Mesenchymal stem cell (in vitro differentiated cells and primary cell): ENCODE results near the gene AGPAT2.

Source experiments
- DNase-seq: peaks from one replicate; pipeline ENCODE4 v3.0.0-alpha.2; 2013
- H2AFZ ChIP-seq: one replicate; pipeline ENCODE4 v1.6.1; 2013; ENCODE audit warnings: low read depth, mild to moderate bottlenecking, control low read depth, inconsistent platforms, low read length, moderate library complexity
- H2AK5ac ChIP-seq: 2 replicates; pipeline ENCODE4 v1.6.1; 2013; ENCODE audit warnings: low read length, moderate library complexity, mild to moderate bottlenecking, inconsistent platforms; ENCODE audit not compliant: severe bottlenecking
- H2BK120ac ChIP-seq: one replicate; pipeline ENCODE4 v1.6.1; 2013; ENCODE audit warnings: low read depth, mild to moderate bottlenecking, inconsistent platforms, low read length, moderate library complexity
- H2BK12ac ChIP-seq, 2 experiments: one replicate each; pipeline ENCODE4 v1.6.1; 2013; ENCODE audit warnings: inconsistent platforms in 2 of 2, low read length in 2 of 2, mild to moderate bottlenecking in 2 of 2, moderate library complexity in 2 of 2, control low read depth in 1 of 2
- H2BK15ac ChIP-seq: one replicate; pipeline ENCODE4 v1.6.1; 2013; ENCODE audit warnings: mild to moderate bottlenecking, low read depth, inconsistent platforms; ENCODE audit not compliant: poor library complexity, severe bottlenecking
- H2BK5ac ChIP-seq: 2 replicates; pipeline ENCODE4 v1.6.1; 2013; ENCODE audit warnings: low read depth, mild to moderate bottlenecking, low read length, control low read depth, inconsistent platforms; ENCODE audit not compliant: poor library complexity, severe bottlenecking
- H3K14ac ChIP-seq, 2 experiments: one replicate each; pipeline ENCODE4 v1.6.1; 2013; ENCODE audit warnings: inconsistent platforms in 2 of 2, low read length in 2 of 2, control low read depth in 1 of 2, mild to moderate bottlenecking in 1 of 2, moderate library complexity in 1 of 2
- H3K18ac ChIP-seq, 2 experiments: one replicate each; pipeline ENCODE4 v1.6.1; 2013; ENCODE audit warnings: inconsistent platforms in 2 of 2, low read length in 2 of 2, control low read depth in 1 of 2, low read depth in 1 of 2, mild to moderate bottlenecking in 1 of 2
- H3K23ac ChIP-seq, 2 experiments: one replicate each; pipeline ENCODE4 v1.6.1; 2013; ENCODE audit warnings: inconsistent platforms in 2 of 2, low read length in 2 of 2, mild to moderate bottlenecking in 2 of 2, moderate library complexity in 2 of 2, control low read depth in 1 of 2
- H3K27ac ChIP-seq: 2 replicates; pipeline ENCODE4 v1.5.1; 2013; ENCODE audit warnings: mild to moderate bottlenecking, moderate library complexity, low read length, control low read depth, inconsistent platforms; ENCODE audit not compliant: poor library complexity, severe bottlenecking
- H3K27me3 ChIP-seq, 2 experiments: 2 replicates each; pipeline versions ENCODE4 v1.6.1 to v1.7.0; 2013; ENCODE audit warnings: low read length in 2 of 2, mild to moderate bottlenecking in 2 of 2, moderate library complexity in 2 of 2, control low read depth in 1 of 2, inconsistent platforms in 1 of 2; ENCODE audit not compliant: control insufficient read depth in 1 of 2, insufficient read depth in 1 of 2
- H3K36me3 ChIP-seq, 2 experiments: 2 replicates each; pipeline versions ENCODE4 v1.6.1 to v1.7.0; 2013; ENCODE audit warnings: low read length in 2 of 2, control low read depth in 1 of 2, inconsistent platforms in 1 of 2, low read depth in 1 of 2, mild to moderate bottlenecking in 1 of 2; ENCODE audit not compliant: insufficient read depth in 2 of 2, control insufficient read depth in 1 of 2
- H3K4ac ChIP-seq, 2 experiments: one replicate each; pipeline ENCODE4 v1.6.1; 2013; ENCODE audit warnings: inconsistent platforms in 2 of 2, low read length in 2 of 2, mild to moderate bottlenecking in 2 of 2, moderate library complexity in 2 of 2, control low read depth in 1 of 2, low read depth in 1 of 2
- H3K4me1 ChIP-seq: 2 replicates; pipeline ENCODE4 v1.6.1; 2013; ENCODE audit warnings: low read depth, low read length, control low read depth; ENCODE audit not compliant: control insufficient read depth, insufficient read depth
- H3K4me2 ChIP-seq: 2 replicates; pipeline ENCODE4 v1.6.1; 2013; ENCODE audit warnings: low read length, mild to moderate bottlenecking, inconsistent platforms; ENCODE audit not compliant: poor library complexity, severe bottlenecking
- H3K4me3 ChIP-seq, 2 experiments: 2 replicates each; pipeline versions ENCODE4 v1.5.1 to v1.7.0; 2013; ENCODE audit warnings: low read length in 2 of 2, mild to moderate bottlenecking in 2 of 2, control low read depth in 1 of 2, low read depth in 1 of 2; ENCODE audit not compliant: insufficient read depth in 1 of 2
- H3K79me1 ChIP-seq: replicated peaks from 2 replicates; pipeline ENCODE4 v1.6.1; 2013; ENCODE audit warnings: mild to moderate bottlenecking, control low read depth, low read length, inconsistent platforms; ENCODE audit not compliant: poor library complexity, severe bottlenecking
- H3K9ac ChIP-seq: 2 replicates; pipeline ENCODE4 v1.7.0; 2013; ENCODE audit warnings: mild to moderate bottlenecking, low read length, moderate library complexity
- H3K9me3 ChIP-seq: 2 replicates; pipeline ENCODE4 v1.7.0; 2013; ENCODE audit warnings: mild to moderate bottlenecking, low read length; ENCODE audit not compliant: control insufficient read depth
- H4K8ac ChIP-seq: one replicate; pipeline ENCODE4 v1.6.1; 2013; ENCODE audit warnings: inconsistent platforms, mild to moderate bottlenecking, low read length, moderate library complexity
- H4K91ac ChIP-seq: one replicate; pipeline ENCODE4 v1.6.1; 2013; ENCODE audit warnings: mild to moderate bottlenecking, low read length, inconsistent platforms
- WGBS: methylation state at CpG from one replicate; pipeline ENCODE4 v1.1.7; 2013; ENCODE audit warnings: mixed read lengths; 5-methylcytosine and 5-hydroxymethylcytosine counted together

Gene AGPAT2

DNA sequence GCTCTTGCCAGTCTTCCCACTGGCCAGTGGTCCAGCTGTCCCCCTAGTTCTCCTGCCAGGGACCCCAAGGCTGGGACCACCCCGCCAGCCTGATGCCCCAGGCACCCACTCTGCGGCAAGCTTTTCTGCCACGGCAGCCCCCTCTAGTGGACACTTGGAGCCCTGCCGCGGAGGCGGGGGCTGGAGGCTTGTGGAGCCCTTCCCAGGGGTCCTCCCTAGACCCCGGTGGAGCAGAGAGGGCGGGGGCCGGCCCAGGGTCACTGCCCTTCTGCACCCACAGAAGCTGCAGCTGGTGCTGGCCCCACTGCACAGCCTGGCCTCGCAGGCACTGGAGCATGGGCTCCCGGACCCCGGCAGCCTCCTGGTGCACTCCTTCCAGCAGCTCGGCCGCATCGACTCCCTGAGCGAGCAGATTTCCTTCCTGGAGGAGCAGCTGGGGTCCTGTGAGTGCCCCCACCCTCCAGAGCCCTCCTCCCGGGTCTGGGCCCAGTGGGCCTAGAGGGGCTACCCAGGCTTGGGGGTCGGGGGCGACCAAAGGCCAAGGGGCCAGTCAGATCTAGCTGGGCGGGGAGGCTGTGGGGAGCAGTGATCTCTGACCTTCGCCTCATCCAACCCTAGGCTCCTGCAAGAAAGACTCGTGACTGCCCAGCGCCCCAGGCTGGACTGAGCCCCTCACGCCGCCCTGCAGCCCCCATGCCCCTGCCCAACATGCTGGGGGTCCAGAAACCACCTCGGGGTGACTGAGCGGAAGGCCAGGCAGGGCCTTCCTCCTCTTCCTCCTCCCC is 15.4 kb downstream of the AGPAT2 start:
- Histone ChIP-seq H3K4ac (no peak overlapping the region), H3K23ac (no peak overlapping the region), H2AFZ (no peak overlapping the region), H3K18ac (no peak overlapping the region), H4K8ac (no peak overlapping the region), H3K4me3 (no peak overlapping the region), H3K27ac (no peak overlapping the region), H3K27me3 (peaks cover 0 to 35% of the 10 kb centered on the region in 2 experiments), H3K4me2 (no peak overlapping the region), H2BK15ac (no peak overlapping the region), H3K9ac (no peak overlapping the region), H2AK5ac (no peak overlapping the region), H2BK5ac (no peak overlapping the region), H3K36me3 (peaks cover 5 to 75% of the 10 kb centered on the region in 2 experiments), H4K91ac (no peak overlapping the region), H2BK120ac (no peak overlapping the region), H2BK12ac (no peak overlapping the region), H3K79me1 (peaks cover 20% of the 10 kb centered on the region), H3K14ac (no peak overlapping the region), H3K9me3 (no peaks in the 10 kb centered on the region), H3K4me1 (peaks cover 75% of the 10 kb centered on the region)
- DNase-seq: no peak
- 65% methylated on average over 27 of the region's 27 CpGs for WGBS

DNA sequence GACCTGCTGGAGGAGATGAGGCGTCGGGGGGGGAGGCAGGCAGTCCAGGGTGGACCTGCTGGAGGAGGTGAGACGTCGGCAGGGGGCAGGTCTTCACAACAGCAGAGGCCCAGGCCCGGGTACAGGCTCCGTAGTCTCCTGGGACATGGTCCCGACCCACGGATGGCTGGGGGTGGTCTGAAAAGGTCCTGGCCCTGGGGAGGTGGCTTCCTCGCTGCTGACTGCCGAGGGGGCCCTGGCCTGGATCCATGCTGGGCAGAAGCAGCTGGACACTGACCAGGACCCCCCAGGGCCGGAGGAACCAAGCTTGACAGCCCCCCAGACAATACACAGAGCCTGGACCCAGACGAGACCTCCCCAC is 16.0 kb downstream of the AGPAT2 start:
- no peak overlapping the region for H3K18ac ChIP-seq
- no peak overlapping the region for H4K8ac ChIP-seq
- no peak overlapping the region for H2BK120ac ChIP-seq
- no peak overlapping the region for H2AFZ ChIP-seq
- no peaks in the 10 kb centered on the region for H3K9me3 ChIP-seq
- no peak for DNase-seq
- H3K4ac ChIP-seq: no peak overlapping the region
- H3K36me3 ChIP-seq: peaks cover 1 to 69% of the 10 kb centered on the region in 2 experiments
- H2AK5ac ChIP-seq: no peak overlapping the region
- no peak overlapping the region for H3K23ac ChIP-seq
- H3K27me3 ChIP-seq: peaks cover 0 to 39% of the 10 kb centered on the region in 2 experiments
- H3K4me3 ChIP-seq: no peak overlapping the region
- H3K27ac ChIP-seq: no peak overlapping the region
- no peak overlapping the region for H3K14ac ChIP-seq
- no peak overlapping the region for H2BK5ac ChIP-seq
- no peak overlapping the region for H3K4me2 ChIP-seq
- H4K91ac ChIP-seq: no peak overlapping the region
- no peak overlapping the region for H2BK15ac ChIP-seq
- 55% methylated on average over 8 of the region's 12 CpGs for WGBS
- peaks cover 80% of the 10 kb centered on the region for H3K4me1 ChIP-seq
- H3K79me1 ChIP-seq: peaks cover 20% of the 10 kb centered on the region
- no peak overlapping the region for H3K9ac ChIP-seq
- H2BK12ac ChIP-seq: no peak overlapping the region

- no peak overlapping the region for H2AFZ ChIP-seq
- H3K4me1 ChIP-seq: peaks cover 80% of the 10 kb centered on the region
- H4K8ac ChIP-seq: no peak overlapping the region
- no peak overlapping the region for H3K23ac ChIP-seq
- no peak overlapping the region for H2AK5ac ChIP-seq
- H3K4me3 ChIP-seq: no peak overlapping the region
- H3K9me3 ChIP-seq: no peaks in the 10 kb centered on the region
- no peak overlapping the region for H2BK120ac ChIP-seq
- no peak overlapping the region for H2BK5ac ChIP-seq
- H2BK12ac ChIP-seq: no peak overlapping the region
- 93% methylated on average over 36 of the region's 36 CpGs for WGBS
- H3K14ac ChIP-seq: no peak overlapping the region
- H3K27ac ChIP-seq: no peak overlapping the region
- no peak overlapping the region for H3K4ac ChIP-seq
- no peak overlapping the region for H4K91ac ChIP-seq
- peaks cover 20% of the 10 kb centered on the region for H3K79me1 ChIP-seq
- DNase-seq: no peak
- peaks cover 0 to 39% of the 10 kb centered on the region in 2 experiments for H3K27me3 ChIP-seq
- H3K18ac ChIP-seq: no peak overlapping the region
- no peak overlapping the region for H3K4me2 ChIP-seq
- H3K9ac ChIP-seq: no peak overlapping the region
- H3K36me3 ChIP-seq: peaks cover 0 to 64% of the 10 kb centered on the region in 2 experiments
- no peak overlapping the region for H2BK15ac ChIP-seq
These were observed 16.5 kb downstream of the AGPAT2 start for GRCh38 chr9:136670576-136671253.

DNA sequence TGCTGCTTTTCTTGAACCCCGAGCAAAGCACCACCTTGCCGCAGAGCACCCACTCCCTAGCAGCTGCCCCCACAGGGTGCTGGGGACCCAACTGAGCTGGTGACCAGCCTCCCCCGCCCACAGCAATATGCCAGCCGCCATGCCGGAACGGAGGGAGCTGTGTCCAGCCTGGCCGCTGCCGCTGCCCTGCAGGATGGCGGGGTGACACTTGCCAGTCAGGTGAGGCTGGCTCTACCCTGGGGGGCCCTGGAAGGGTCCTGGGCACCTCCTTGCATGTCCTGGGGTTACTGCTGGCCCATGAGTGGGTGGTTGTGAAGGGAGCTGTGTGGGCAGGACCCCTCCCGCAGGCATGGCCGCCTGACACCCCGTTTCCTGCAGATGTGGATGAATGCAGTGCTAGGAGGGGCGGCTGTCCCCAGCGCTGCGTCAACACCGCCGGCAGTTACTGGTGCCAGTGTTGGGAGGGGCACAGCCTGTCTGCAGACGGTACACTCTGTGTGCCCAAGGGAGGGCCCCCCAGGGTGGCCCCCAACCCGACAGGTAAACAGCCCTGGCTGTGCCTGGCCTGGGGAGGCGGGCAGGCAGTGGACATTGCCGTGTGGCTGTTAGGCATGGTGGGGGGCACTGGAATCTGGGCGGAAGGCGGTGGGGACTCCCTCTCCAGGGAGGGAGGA is 17.3 kb downstream of the AGPAT2 start:
- H3K18ac ChIP-seq: no peak overlapping the region
- H3K9me3 ChIP-seq: no peaks in the 10 kb centered on the region
- H3K4me3 ChIP-seq: no peak overlapping the region
- no peak overlapping the region for H2BK120ac ChIP-seq
- no peak overlapping the region for H2BK12ac ChIP-seq
- peaks cover 0 to 43% of the 10 kb centered on the region in 2 experiments for H3K27me3 ChIP-seq
- no peak overlapping the region for H3K27ac ChIP-seq
- peaks cover 20% of the 10 kb centered on the region for H3K79me1 ChIP-seq
- 94% methylated on average over 23 of the region's 23 CpGs for WGBS
- H3K14ac ChIP-seq: no peak overlapping the region
- no peak overlapping the region for H2BK5ac ChIP-seq
- no peak overlapping the region for H2BK15ac ChIP-seq
- no peak overlapping the region for H3K9ac ChIP-seq
- H2AK5ac ChIP-seq: peak overlapping the region; percentile 43
- no peak for DNase-seq
- no peak overlapping the region for H4K8ac ChIP-seq
- H3K4me1 ChIP-seq: peaks cover 78% of the 10 kb centered on the region
- no peak overlapping the region for H4K91ac ChIP-seq
- H3K36me3 ChIP-seq: peaks cover 0 to 58% of the 10 kb centered on the region in 2 experiments
- no peak overlapping the region for H3K4me2 ChIP-seq
- H2AFZ ChIP-seq: no peak overlapping the region
- H3K23ac ChIP-seq: no peak overlapping the region
- no peak overlapping the region for H3K4ac ChIP-seq
